GM19467 (cell line): ENCODE data around the gene SSBP3.
"Not testable (repeated sequence)": the region's sequence is repeated elsewhere in the genome, so short reads cannot be mapped to it uniquely, and the experiment has no call there.

Experiments
- ATAC-seq: cut with Tn5 transposase; IDR thresholded peaks from one replicate; pipeline ENCODE4 v1.9.1; 2021; ENCODE audit warnings: mild to moderate bottlenecking, moderate library complexity; ENCODE audit not compliant: unreplicated experiment

The SSBP3 gene

GRCh38 chr1:54253480-54253879, 152.7 kb downstream of the SSBP3 start:
- ATAC-seq: no peak

DNA sequence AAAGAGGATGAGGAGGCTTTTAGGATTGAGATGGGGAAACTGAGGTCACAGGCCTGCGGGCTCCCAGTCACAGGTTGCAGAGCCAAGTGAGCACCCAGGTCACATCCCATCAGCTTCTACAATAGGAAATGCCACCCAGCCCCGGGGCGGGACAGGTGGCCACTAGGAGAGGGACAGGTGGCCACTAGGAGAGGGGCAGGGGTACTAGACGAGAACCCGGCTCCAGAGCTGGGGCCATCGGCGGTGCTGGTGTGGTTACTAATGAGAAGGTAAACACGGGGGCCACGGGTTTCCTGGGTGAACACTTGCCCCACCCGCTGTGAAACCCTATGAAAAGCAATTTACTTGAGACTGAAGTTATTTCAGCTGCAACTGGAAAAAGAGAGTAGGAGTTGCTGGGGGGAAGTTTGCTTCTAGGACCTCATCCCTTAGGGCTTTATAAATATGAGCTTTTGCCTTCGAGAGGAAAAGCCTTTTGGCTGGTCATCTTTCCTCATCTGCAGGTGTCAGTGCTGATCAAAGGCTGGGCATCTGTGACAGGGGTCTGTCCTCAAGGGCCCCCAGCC, 153.7 kb downstream of the SSBP3 start:
- no peak for ATAC-seq

DNA sequence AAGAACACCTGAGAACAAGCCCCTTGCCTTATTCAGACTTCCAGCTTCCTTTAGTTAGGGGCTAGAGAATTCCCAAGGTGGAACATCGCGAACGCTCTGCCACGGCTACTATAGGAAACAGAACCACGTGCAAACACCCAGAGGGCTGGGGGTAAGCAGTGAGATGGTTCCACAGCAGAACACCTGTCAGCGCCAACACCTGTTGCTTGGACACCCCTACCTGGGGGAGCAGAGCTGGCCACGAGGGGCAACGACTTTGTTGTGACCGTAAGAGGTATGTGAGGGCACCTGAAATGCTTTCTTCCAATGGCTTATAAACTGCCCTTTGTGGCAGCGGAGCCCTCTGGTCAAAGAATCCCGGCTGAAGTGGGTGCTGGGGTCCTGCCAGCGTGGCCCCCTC, 155.5 kb downstream of the SSBP3 start:
- ATAC-seq: no peak

DNA sequence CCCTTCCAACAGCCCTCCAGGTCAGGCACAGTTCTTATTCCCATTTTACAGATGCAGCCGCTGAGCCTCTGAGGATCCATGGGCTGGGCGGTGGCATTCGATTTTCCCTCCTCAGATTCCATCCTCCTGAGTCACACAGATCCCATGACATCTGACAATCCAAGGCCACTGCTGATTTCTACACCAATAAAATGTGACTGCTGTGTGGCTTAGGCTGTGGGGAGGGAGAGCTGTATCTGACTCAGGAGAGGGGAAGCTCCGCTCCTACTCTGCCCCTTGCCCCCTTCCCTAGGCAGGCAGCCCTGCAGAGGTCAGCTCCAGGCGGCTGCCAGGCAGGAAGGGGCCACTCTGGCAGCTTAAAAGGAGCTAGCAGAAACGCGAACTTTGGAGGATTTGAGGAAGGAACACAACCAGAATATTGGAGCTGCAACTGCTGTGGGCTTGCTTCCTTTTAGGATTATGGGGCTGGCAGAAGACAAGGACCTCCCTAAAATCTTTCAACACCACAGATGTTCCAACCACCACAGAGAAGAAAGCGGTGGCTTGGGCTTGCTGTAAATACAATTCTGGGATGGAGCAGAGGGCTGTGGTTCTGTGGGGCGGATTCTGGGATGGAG, 156.3 kb downstream of the SSBP3 start:
- no peak for ATAC-seq

DNA sequence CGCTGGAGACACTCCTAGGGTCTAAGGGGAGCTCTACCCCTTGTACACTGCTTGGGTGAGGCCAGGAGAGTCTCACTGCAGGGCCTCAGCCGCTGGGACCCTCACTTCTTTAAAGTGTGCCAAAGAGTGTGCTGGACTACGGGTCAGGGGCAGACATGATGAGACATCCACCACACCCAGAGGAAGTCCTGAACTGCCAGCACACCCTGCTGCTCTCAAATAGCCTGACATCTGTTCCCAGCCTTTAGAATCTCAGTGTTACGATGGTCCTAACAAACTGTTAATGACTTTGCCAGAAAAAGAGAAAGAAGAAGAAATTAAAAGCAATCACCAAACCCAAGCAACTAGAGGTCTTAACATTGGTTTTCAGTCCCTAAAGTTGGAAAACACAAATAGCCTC, 157.2 kb downstream of the SSBP3 start:
- ATAC-seq: no peak

DNA sequence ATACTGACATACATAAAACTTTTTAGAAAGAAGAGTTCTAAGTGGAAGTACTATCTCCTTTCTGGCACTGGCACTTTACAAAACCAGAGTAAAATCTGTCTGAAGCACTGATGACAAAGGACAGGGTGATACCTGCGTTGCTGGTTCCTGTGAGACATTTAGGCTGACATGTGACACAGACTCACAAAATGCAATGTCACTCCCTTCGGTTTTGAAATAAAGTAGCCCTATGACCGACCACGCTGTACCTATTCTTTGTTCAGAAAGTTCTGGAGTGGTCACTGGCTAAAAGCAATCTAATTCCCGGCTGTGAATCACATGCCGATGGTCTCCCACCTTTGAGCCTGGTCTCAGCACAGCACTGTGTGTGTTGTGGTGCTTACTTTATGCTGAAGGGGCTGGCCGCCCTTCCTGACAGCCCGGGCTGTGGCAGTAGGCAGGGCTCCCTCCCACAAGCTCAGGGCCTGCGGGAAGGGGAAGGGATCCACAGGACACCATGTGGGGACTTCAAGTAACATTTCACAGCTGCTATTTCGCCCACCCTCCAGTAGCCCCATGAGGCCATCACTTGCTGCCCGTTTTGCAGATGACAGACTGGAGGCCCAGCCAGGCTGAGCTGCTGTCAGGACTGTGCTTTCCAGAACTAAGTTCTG, 158.2 kb downstream of the SSBP3 start:
- ATAC-seq: no peak

DNA sequence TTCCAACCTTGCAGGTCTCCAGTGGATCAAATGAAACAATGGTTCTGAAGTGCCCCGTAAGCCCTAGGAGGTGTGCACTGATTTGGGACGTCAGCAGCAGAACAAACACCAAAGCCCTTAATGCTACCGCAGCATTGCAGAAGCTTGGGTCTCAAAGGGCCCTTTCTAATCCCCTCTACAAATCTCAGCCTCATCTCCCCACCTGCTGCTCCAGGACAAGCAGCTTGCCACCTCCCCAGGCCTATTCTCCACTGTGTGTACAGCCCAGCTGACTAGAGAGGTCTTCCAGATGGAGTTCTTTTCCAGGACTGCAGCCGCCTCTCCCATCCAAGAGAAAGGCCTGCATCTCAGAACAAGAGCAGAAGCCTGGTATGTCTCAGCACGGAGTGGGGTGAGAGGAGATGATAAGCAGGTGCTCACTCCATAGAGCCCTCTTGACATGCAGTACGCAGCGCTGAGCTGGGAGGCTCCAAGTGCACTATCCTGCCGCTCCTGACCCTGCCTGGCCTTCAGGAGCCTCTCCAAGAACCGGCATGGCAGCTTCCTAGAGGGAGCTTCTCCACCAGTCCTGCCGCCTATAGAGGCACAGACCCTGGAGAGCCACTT, 160.0 kb downstream of the SSBP3 start:
- no peak for ATAC-seq

GRCh38 chr1:54245501-54245900, 160.7 kb downstream of the SSBP3 start:
- ATAC-seq: no peak

DNA sequence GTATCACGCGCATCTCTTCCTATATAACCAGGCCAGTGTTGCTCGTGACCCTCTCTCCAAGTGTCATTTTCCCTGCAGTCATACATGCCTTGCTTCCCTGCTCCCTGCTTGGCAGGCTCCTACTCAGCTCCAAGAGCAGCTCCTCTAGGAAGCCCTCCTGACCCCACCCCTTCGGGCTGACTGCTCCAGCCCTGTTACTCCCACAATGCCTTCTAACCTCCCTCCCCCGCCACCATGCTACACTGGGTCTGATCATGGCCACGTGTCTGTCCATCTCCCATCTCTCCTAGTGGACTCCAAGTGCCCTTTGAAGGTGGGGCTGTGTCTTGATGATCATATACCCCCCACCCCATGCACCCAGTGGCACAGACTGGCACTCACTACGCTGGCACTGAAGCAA, 161.5 kb downstream of the SSBP3 start:
- no peak for ATAC-seq

DNA sequence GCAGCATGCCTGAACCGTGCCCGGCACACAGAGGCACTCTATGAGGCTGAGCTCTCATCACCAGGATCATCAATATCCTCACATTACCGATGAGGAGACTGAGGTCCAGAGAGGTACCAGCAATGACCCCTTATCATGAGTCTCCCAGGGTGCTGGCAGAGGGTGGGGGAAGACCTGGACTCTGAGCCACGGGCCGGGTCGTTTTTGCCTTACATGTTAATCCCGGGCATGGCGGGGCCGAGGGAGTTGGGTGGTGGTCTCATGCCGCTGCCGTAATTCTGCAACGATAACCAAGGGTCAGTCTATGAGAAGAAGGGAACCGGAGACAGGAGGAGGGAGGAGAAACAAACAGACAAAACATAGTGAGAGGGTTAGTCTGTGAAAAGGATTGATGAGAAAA, 163.2 kb downstream of the SSBP3 start:
- ATAC-seq: no peak

DNA sequence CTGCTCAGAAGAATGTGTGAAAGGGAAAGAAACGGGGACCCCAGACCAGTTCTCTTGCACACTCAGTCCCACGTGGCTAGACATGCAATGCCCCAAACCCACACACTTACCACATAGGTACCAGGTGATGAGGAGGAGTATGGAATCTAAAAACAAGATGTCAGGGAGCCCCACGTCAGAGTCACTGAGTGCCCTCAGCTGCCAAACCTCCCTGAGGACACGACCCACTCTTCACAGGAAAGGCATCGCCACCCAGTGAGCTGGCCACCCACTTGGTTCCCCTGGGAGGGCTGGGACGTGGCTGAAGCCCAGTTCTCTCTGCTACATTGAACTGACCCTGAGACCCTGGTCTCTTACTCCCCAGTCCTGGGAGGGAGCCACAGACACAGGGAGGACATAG, 164.8 kb downstream of the SSBP3 start:
- ATAC-seq: no peak

GRCh38 chr1:54240741-54241335, 165.4 kb downstream of the SSBP3 start:
- no peak for ATAC-seq

GRCh38 chr1:54239631-54240031, 166.6 kb downstream of the SSBP3 start:
- no peak for ATAC-seq

DNA sequence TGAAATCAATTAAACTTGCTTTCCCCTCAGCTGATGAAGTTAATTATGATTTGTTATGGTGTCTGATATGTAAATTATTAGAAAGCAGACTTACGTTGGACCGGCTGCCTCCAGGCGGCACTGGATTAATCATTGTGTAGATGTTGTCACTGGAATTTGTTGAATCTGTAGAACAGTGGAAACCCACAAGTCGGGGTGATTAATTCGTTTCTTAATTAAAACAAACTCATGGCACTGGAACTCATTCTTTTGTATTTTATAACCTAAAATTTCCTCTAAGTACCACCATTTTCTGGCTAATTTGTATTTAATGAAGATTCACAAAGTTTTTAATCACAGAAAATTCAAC, 167.2 kb downstream of the SSBP3 start:
- ATAC-seq: no peak

DNA sequence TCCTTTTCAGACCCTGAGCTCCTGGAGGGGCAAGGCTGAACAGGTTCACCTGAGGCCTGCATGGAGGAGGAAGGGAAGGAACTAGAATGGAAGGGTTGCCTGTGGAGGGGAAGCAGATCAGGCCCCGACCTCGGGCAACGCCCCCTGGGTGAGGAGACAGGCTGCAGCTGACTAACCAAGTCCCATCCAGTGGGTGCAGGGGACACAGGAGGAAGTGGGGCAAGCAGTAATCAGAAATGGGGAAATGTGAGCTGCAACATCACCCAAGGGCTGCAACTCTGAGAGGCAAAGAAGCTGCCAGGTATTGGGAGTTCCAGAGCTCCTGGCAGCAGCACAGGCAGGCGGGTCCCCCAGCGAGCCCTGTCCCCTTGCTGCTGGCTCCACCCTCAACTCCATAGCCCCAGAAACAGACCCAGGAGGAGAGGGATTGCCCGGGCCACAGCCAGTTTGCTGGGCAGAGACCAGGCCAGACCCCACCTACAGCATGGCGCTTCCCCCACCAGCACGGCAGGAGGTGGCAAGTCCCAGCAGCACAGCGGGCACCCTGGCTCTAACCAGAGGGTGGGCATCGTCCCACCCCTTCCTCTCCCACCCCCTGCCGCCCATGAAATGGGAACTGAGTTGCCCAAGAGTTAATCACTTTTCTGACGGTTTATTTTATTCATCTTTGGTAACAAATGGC, 167.7 kb downstream of the SSBP3 start:
- ATAC-seq: no peak

DNA sequence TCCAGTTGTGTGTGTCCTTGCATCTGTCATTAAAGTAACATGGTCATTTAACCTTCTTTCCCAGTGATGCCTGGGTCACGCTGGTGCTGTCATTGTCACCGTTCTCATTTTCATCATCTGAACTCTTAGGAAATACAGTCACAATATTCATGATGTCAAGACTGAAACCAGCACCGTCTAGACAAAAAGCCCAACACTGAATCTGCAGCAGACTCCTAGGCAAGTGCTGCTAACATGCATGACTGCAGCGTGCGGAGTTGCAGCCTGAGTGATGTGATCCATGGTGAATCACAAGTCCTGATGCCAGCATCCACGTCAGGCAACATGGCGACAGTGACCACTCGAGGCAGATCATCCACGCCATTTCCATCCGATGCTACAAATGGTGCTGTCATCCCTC, 168.6 kb downstream of the SSBP3 start:
- no peak for ATAC-seq

- no peak for ATAC-seq
These were observed 171.9 kb downstream of the SSBP3 start for GRCh38 chr1:54234284-54234683.

DNA sequence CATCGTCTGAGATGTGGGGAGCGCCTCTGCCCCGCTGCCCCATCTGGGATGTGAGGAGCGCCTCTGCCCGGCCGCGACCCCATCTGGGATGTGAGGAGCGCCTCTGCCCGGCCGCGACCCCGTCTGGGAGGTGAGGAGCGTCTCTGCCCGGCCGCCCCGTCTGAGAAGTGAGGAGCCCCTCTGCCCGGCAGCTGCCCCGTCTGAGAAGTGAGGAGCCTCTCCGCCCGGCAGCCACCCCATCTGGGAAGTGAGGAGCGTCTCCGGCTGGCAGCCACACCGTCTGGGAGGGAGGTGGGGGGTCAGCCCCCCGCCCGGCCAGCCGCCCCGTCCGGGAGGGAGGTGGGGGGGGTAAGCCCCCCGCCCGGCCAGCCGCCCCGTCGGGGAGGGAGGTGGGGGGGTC, 173.0 kb downstream of the SSBP3 start:
- ATAC-seq: not testable (repeated sequence)

DNA sequence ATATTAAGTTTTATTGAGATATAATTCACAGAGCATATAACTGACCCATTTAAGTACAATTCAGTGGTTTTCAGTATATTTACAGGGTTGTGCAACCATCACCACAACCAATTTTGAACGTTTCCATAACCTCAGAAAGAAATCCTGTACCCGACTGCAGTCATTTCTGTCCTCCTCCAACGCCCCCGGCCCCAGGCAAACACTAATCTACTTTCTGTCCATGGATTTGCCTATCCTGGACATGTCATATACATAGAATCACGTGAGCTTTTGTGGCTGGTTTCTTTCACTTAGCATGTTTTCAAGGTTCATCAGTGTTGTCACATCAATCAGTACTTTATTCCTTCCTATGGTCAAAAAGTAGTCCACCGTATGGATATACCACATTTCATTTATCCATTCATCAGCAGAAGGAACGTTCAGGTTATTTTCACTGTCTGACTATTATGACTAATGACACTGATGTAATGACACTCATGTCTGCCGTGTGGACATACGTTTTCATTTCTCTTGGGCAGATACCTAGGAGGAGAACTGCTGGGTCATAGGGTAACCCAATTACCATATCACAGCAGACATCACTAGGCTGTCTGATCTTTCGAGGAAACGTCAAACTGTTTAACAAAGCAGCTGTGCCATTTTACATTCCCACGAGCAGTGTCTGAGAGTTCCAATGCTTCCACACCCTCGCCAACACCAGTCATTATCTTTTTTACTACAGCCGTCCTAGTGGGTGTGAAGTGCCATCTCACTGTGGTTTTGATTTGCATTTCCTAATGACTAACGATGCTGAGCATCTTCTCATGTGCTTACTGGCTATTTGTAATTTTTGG, 175.5 kb downstream of the SSBP3 start:
- ATAC-seq: no peak

GRCh38 chr1:54229281-54229891, 176.8 kb downstream of the SSBP3 start:
- no peak for ATAC-seq
